Measurements from ENCODE around the gene CD247.
A peak's percentile ranks its signal among the peaks of the same experiment; 100 is the strongest.

CD247 gene

DNA sequence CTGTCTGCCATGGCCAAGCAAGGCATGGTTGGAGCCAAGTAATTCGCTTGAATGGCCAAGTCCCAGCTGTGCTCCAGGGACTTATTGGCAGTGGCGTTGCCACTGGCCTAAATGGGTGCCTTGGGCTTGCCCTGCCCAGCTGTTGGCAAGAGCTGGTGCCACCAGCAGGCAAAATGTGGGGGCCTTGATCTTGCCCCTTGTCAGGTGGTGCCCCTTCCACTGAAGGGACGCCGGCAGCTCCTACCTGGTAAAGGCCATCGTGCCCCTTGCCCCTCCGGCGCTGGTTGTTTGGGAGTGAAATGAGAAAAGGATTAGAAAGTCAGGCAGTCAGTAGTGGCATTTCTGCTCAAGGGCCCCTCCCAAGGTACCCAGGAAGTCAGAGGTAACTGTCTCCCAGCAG, 85.5 kb downstream of the CD247 start:
- WGBS = 95% methylated on average over 7 of the region's 7 CpGs
- Histone ChIP-seq H3K4me3 (ENCODE audit: low read length) (no peak overlapping the region), H3K36me3 (ENCODE audit: insufficient read depth, low read length) (no peaks in the 10 kb centered on the region), H3K9me3 (ENCODE audit: insufficient read depth, low read depth, low read length) (0 out of 2 replicates have a peak, but pooled peaks cover 3% of the 10 kb centered on the region), H3K27ac (ENCODE audit: low read depth, low read length) (no peak overlapping the region), H3K4me1 (ENCODE audit: insufficient read depth, low read length) (peaks cover 40% of the 10 kb centered on the region), H3K9ac (ENCODE audit: low read depth, low read length) (no peak overlapping the region), H3K27me3 (ENCODE audit: insufficient read depth, low read length) (peaks cover 5% of the 10 kb centered on the region; the same call in 1 of the 2 replicates)

DNA sequence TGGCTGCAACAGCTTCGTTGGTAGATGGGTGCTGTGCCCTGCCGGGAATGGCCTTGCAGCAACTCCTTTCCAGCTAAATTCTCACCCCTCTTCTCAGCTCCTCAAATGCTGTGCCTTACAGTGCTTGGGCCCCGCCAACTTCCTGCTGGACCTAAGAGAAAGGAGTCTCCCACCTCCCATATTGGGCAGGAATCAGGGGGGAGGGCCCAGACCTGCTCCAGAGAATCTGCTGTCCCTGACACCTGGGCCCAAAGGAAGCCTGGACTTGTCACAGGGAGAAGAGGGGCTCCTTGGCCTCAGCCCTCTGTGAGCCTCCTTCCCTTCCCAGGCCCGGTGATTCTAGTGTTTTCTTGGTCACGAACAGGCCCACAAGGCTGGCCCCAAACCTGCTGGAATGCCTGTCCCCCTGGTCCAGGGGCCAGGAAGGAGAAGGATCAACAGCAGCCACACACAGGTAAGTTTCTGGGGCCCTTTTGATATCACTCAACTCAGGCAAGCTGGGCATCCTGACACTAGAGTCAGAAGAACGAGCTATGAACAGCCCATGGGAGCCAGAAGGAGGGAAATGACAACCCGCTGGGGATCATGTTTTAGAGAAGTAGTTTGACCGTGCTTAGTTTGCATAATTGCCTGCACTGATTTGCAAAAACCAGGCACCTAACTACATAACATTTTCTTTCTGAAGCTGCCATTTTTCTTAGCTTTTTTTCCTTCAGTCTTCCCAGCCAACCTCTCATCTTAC, 86.2 kb downstream of the CD247 start:
- Histone ChIP-seq H3K9me3 (ENCODE audit: insufficient read depth, low read depth, low read length) (0 out of 2 replicates have a peak, but pooled peaks cover 3% of the 10 kb centered on the region), H3K9ac (ENCODE audit: low read depth, low read length) (no peak overlapping the region), H3K36me3 (ENCODE audit: insufficient read depth, low read length) (no peaks in the 10 kb centered on the region), H3K27me3 (ENCODE audit: insufficient read depth, low read length) (0 out of 2 replicates have a peak, but pooled peaks cover 2% of the 10 kb centered on the region), H3K27ac (ENCODE audit: low read depth, low read length) (no peak overlapping the region), H3K4me1 (ENCODE audit: insufficient read depth, low read length) (peaks cover 42% of the 10 kb centered on the region), H3K4me3 (ENCODE audit: low read length) (no peak overlapping the region)
- WGBS = 87% methylated on average over 8 of the region's 8 CpGs

DNA sequence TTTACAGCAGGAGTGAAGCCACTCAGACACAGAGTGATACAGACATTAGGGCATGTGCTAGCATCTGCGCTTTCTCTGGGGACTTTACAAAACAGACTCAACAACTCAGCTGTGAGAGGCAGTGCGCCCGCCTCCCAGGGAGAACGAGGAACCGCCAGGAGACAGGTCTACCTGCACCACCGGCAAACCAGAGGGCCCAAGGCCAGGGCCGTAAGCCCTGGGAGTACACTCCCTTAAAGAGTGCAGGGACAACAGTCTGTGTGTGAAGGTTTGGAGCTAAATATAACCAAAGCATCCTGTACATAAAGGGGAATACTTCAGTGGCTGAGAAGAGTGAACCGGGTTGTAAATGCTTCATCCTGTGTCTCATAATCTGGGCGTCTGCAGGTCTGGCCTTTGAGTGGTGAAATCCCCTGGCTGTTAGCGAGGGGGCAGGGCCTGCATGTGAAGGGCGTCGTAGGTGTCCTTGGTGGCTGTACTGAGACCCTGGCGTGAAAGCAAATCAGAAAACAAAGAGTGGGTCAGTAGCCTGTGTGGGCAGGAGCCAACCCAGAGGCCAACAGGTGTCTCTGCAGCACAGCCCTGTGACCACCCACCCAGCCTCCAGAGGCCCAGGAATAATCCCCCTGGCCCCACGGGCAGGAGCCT, 86.9 kb downstream of the CD247 start:
- no peaks in the 10 kb centered on the region for H3K27me3 ChIP-seq (ENCODE audit: insufficient read depth, low read length)
- H3K36me3 ChIP-seq (ENCODE audit: insufficient read depth, low read length) = no peaks in the 10 kb centered on the region
- H3K9me3 ChIP-seq (ENCODE audit: insufficient read depth, low read depth, low read length) = 0 out of 2 replicates have a peak, but pooled peaks cover 3% of the 10 kb centered on the region
- H3K4me1 ChIP-seq (ENCODE audit: insufficient read depth, low read length) = peaks cover 49% of the 10 kb centered on the region
- H3K9ac ChIP-seq (ENCODE audit: low read depth, low read length) = no peak overlapping the region
- 80% methylated on average over 14 of the region's 14 CpGs for WGBS
- no peak overlapping the region for H3K27ac ChIP-seq (ENCODE audit: low read depth, low read length)
- no peak overlapping the region for H3K4me3 ChIP-seq (ENCODE audit: low read length)

DNA sequence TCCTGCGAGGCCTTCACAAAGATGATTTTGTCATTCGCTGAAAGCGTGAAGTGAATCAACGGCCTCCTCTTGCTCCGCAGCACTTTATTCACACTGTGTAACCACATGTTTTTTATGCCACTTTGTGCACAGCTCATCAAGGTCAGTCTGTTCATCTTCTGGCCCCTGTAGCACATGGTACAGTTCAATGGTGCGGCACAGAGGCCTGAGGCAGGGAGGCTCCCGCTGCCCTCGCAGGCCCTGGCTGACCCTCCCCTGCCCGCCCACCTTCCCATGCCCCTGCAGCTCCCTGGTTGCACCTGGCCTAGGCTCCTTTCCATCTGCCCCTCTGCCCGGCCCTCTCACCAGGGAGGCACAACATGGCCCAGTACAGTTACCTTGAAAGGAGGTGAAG, 87.5 kb downstream of the CD247 start:
- WGBS = 66% methylated on average over 10 of the region's 10 CpGs
- Histone ChIP-seq H3K36me3 (ENCODE audit: insufficient read depth, low read length) (no peaks in the 10 kb centered on the region), H3K9me3 (ENCODE audit: insufficient read depth, low read depth, low read length) (no peaks in the 10 kb centered on the region), H3K4me3 (ENCODE audit: low read length) (no peak overlapping the region), H3K27me3 (ENCODE audit: insufficient read depth, low read length) (no peaks in the 10 kb centered on the region), H3K27ac (ENCODE audit: low read depth, low read length) (peak overlapping the region; percentile 16; the same call in 1 of the 2 replicates), H3K9ac (ENCODE audit: low read depth, low read length) (no peak overlapping the region), H3K4me1 (ENCODE audit: insufficient read depth, low read length) (peaks cover 54% of the 10 kb centered on the region)

DNA sequence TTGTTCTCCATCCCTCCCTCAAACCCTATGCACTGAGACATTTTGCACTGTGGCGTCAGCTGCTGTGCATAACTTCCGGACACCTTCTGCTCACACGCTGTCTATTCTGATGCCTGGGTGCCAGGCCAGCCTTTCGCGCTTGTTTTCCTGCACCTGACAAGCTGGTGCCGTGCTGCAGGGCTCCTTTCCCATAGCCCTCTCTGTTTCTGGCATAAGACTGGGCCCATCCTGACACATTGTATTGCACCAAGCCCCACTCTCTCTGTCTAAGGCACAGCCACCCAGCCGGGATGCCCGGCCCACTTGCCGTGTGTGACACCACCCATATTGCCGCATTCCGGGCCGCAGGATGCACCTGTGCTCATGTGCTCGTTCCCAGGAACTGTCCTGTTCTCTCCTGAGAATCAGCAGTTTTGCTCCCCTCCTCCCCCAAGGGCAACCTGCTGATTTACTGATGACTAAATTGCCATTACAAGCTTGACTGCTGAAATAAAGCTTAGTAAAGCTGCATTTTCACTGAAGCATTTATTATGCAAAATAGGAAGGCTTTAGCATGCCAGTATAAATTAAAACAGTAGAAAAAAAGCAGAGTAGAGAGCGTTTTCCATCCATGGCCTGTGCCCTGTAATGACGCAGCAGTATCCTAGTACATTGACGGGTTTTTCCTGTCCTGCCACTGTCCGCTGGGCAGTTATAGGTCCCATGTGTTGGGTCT, 88.0 kb downstream of the CD247 start:
- H3K9ac ChIP-seq (ENCODE audit: low read depth, low read length) = no peak overlapping the region
- no peaks in the 10 kb centered on the region for H3K9me3 ChIP-seq (ENCODE audit: insufficient read depth, low read depth, low read length)
- H3K4me1 ChIP-seq (ENCODE audit: insufficient read depth, low read length) = peaks cover 60% of the 10 kb centered on the region
- H3K27ac ChIP-seq (ENCODE audit: low read depth, low read length) = peak overlapping the region; percentile 16; the same call in 1 of the 2 replicates
- H3K4me3 ChIP-seq (ENCODE audit: low read length) = no peak overlapping the region
- H3K36me3 ChIP-seq (ENCODE audit: insufficient read depth, low read length) = no peaks in the 10 kb centered on the region
- WGBS = 52% methylated on average over 17 of the region's 17 CpGs
- H3K27me3 ChIP-seq (ENCODE audit: insufficient read depth, low read length) = no peaks in the 10 kb centered on the region

DNA sequence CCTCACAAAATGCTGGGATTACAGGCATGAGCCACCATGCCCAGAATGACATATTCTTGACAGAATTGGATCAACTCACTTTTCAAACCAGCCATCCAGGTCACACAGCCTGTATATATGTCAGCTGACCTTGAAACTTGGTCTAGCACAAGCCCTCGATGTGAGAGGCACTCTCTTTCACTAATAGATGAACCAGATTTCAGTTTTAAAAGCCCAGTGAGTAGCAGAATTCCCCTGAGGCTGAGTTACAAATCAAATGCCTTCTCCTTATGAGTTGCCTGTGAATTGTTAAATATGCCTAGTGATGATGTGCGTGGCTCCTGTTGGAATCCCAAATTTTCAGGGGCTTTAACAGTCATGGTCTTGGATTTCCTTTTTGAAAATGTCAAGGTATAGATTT, 88.7 kb downstream of the CD247 start:
- Histone ChIP-seq H3K9me3 (ENCODE audit: insufficient read depth, low read depth, low read length) (no peaks in the 10 kb centered on the region), H3K36me3 (ENCODE audit: insufficient read depth, low read length) (no peaks in the 10 kb centered on the region), H3K9ac (ENCODE audit: low read depth, low read length) (no peak overlapping the region), H3K27me3 (ENCODE audit: insufficient read depth, low read length) (no peaks in the 10 kb centered on the region), H3K4me3 (ENCODE audit: low read length) (no peak overlapping the region), H3K4me1 (ENCODE audit: insufficient read depth, low read length) (peaks cover 66% of the 10 kb centered on the region), H3K27ac (ENCODE audit: low read depth, low read length) (no peak overlapping the region)
- WGBS = 92% methylated on average over 2 of the region's 2 CpGs

DNA sequence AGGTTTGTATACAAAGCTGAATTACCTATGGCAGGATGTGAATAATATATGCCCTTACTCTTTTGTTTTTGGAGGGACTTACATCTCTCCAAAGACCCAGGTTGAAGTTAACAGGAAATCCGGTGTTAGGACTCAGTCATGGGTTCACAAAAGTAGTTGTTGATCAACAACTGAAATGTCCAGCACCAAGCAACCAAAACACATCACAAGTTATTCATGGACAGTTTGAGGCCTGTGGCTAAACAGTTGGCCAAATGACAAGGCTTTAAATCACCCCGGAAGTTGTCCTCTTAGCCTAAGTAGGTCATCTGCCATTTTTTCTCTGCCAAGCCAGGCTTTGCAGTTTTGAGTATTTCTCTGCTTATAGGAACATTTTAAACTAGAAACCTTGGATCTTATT, 89.9 kb downstream of the CD247 start:
- Histone ChIP-seq H3K4me3 (ENCODE audit: low read length) (no peak overlapping the region), H3K36me3 (ENCODE audit: insufficient read depth, low read length) (no peaks in the 10 kb centered on the region), H3K4me1 (ENCODE audit: insufficient read depth, low read length) (peaks cover 74% of the 10 kb centered on the region), H3K27me3 (ENCODE audit: insufficient read depth, low read length) (no peaks in the 10 kb centered on the region), H3K27ac (ENCODE audit: low read depth, low read length) (no peak overlapping the region), H3K9ac (ENCODE audit: low read depth, low read length) (no peak overlapping the region), H3K9me3 (ENCODE audit: insufficient read depth, low read depth, low read length) (no peaks in the 10 kb centered on the region)
- 88% methylated on average over 2 of the region's 2 CpGs for WGBS

DNA sequence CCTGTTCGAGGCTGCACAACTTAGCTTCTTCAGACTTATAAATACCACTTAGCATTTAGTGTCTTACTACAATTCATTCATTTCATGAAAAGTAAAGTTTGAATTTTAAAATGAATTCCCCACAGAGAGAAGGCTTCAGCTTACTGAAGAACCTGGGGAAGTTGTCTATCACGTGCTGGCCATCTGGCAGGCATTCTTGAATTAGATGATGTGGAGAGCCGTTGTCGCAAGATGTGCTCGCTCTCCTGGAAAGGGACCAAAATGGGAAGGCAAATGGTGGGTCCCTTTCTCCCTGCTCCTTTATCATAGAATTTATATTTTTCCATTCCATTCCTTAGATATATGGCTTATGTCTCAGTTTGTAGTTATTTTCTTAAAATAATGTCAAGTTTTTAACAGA, 90.5 kb downstream of the CD247 start:
- Histone ChIP-seq H3K4me1 (ENCODE audit: insufficient read depth, low read length) (peaks cover 76% of the 10 kb centered on the region), H3K9me3 (ENCODE audit: insufficient read depth, low read depth, low read length) (no peaks in the 10 kb centered on the region), H3K4me3 (ENCODE audit: low read length) (no peak overlapping the region), H3K9ac (ENCODE audit: low read depth, low read length) (no peak overlapping the region), H3K36me3 (ENCODE audit: insufficient read depth, low read length) (no peaks in the 10 kb centered on the region), H3K27me3 (ENCODE audit: insufficient read depth, low read length) (no peaks in the 10 kb centered on the region), H3K27ac (ENCODE audit: low read depth, low read length) (no peak overlapping the region)
- WGBS = 89% methylated on average over 5 of the region's 5 CpGs

DNA sequence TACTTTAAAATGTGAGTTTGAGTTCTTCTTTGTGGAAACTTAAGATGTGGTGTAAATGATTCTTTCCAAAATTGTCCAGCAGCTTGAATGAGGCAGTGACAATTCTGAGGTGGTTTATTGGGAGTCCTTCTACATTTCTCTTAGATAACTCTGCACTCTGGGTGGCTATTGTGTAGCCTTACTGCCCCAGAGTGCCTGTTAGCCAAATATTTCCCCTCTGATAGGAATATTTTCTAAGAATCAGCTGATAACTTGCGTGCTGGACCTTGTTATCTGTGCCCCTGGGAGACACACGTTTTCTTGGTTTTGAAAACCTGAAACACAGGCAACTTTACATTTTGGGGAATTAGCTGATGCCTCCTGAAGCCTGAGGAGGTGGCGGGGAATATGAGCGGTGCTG, 91.6 kb downstream of the CD247 start:
- H3K27ac ChIP-seq (ENCODE audit: low read depth, low read length) = no peak overlapping the region

DNA sequence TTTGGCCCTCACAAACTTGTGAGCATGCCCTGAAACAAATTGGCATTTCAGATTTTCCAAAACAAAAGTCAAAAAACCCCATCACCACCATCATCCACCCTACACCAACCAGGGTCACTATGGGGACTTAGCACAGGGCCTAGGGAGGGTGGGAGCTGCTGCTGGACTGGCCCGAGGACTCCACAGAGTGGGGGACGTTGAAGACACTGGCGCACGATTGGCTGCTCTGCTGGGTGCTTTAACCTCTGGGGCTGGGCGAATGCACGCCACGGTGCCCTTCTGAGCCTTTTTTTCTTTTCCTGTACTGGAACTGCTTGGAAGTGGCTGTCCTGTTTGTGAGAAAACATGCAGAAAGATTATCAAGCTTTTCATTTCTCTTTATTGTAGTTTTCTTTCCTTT, 92.8 kb downstream of the CD247 start:
- Histone ChIP-seq H3K9me3 (ENCODE audit: insufficient read depth, low read depth, low read length) (no peaks in the 10 kb centered on the region), H3K4me1 (ENCODE audit: insufficient read depth, low read length) (peaks cover 62% of the 10 kb centered on the region), H3K9ac (ENCODE audit: low read depth, low read length) (no peak overlapping the region), H3K27me3 (ENCODE audit: insufficient read depth, low read length) (no peaks in the 10 kb centered on the region), H3K36me3 (ENCODE audit: insufficient read depth, low read length) (no peaks in the 10 kb centered on the region; the same call in 1 of the 2 replicates), H3K4me3 (ENCODE audit: low read length) (no peak overlapping the region), H3K27ac (ENCODE audit: low read depth, low read length) (no peak overlapping the region; the same call in 1 of the 2 replicates)
- WGBS = 32% methylated on average over 7 of the region's 7 CpGs

More for the DNA sequence above, 91.6 kb downstream of the CD247 start:
- Histone ChIP-seq H3K27me3 (ENCODE audit: insufficient read depth, low read length) (no peaks in the 10 kb centered on the region), H3K9me3 (ENCODE audit: insufficient read depth, low read depth, low read length) (no peaks in the 10 kb centered on the region), H3K36me3 (ENCODE audit: insufficient read depth, low read length) (no peaks in the 10 kb centered on the region; the same call in 1 of the 2 replicates), H3K4me3 (ENCODE audit: low read length) (no peak overlapping the region), H3K9ac (ENCODE audit: low read depth, low read length) (no peak overlapping the region), H3K4me1 (ENCODE audit: insufficient read depth, low read length) (peaks cover 65% of the 10 kb centered on the region)
- 81% methylated on average over 4 of the region's 4 CpGs for WGBS
